Body of pancreas (tissue), 4 donors: Measurements from ENCODE around the gene PTPRM. TPM values are rescaled to one million over a fixed set of nuclear protein-coding genes. Genes with fewer than 3 reads are reported as not detected.
"Not testable (repeated sequence)": the region's sequence is repeated elsewhere in the genome, so short reads cannot be mapped to it uniquely, and the experiment has no call there.

Experiments used
- ATAC-seq: fragments of 150-250 bp; one replicate; pipeline ENCODE4 v1.9.1; 2016
- DNase-seq, 4 donors: peaks; one replicate each; pipeline ENCODE4 v3.0.0-alpha.2; 2019
- H3K27ac ChIP-seq, 4 donors: fragments of 200-600 bp; sonication (generic); 1 replicate in 3 of 4; 2 replicates in 1 of 4; pipeline versions ENCODE4 v1.5.1 to v1.6.1; 2016 to 2019; ENCODE audit warnings: mild to moderate bottlenecking in 1 of 4, mixed read lengths in 1 of 4, moderate library complexity in 1 of 4
- H3K27me3 ChIP-seq, 2 donors: fragments of 200-600 bp; sonication (generic); one replicate each; pipeline ENCODE4 v1.6.0; 2016; ENCODE audit warnings: mild to moderate bottlenecking in 1 of 2
- H3K36me3 ChIP-seq, 2 donors: fragments of 200-600 bp; sonication (generic); replicated peaks in 1 of 2; 2 replicates each; pipeline ENCODE4 v1.5.1; 2016; ENCODE audit warnings: low read depth in 2 of 2; ENCODE audit not compliant: insufficient read depth in 1 of 2
- H3K4me1 ChIP-seq: fragments of 200-600 bp; sonication (generic); one replicate; pipeline ENCODE4 v1.6.0; 2016
- H3K4me3 ChIP-seq, 2 donors: fragments of 200-600 bp; sonication (generic); 1 replicate in 1 of 2; 2 replicates in 1 of 2; pipeline ENCODE4 v1.5.1; 2016 to 2019
- H3K9me3 ChIP-seq, 3 donors: fragments of 200-600 bp; sonication (generic); 1 replicate in 2 of 3; 2 replicates in 1 of 3; pipeline ENCODE4 v1.5.1; 2016
- CTCF ChIP-seq, 7 experiments: fragments of 450-650 bp in 4 of 7; fragments of 200-600 bp in 3 of 7; sonication (generic) in 3 of 7; IDR thresholded peaks; one replicate each; pipeline ENCODE4 v1.5.1; 2016 to 2019; ENCODE audit warnings: antibody characterized with exemption in 7 of 7
- POLR2A ChIP-seq, 3 donors: fragments of 450-650 bp; IDR thresholded peaks; one replicate each; pipeline ENCODE4 v1.6.1; 2016; ENCODE audit warnings: antibody characterized with exemption in 3 of 3, mild to moderate bottlenecking in 2 of 3
- WGBS, 2 donors: methylation state at CpG; one replicate each; pipeline ENCODE4 v1.1.5; 2017; 5-methylcytosine and 5-hydroxymethylcytosine counted together
- intact Hi-C: fragments of 100-400 bp; cut with DNase I; formaldehyde crosslinking; loops from one replicate; pipeline ENCODE4 v1.15.1; 2023
- total RNA-seq, 2 donors: library from RNA; depleted of rRNA; stranded (reverse); fragments of >200 nt; gene quantifications; one replicate each; pipeline ENCODE4 v1.1.0, GENCODE V29; 2016

Gene PTPRM
- total RNA-seq, 2 donors from 2014 or later = 38.2 to 48.0 TPM

- H3K36me3 ChIP-seq = no peaks in the 10 kb centered on the region
- ATAC-seq (no peak), DNase-seq (no peak)
- H3K9me3 ChIP-seq = no peaks in the 10 kb centered on the region
- no peaks in the 10 kb centered on the region for H3K27me3 ChIP-seq
- H3K4me1 ChIP-seq = no peaks in the 10 kb centered on the region
- H3K4me3 ChIP-seq = no peak overlapping the region
- TF ChIP-seq POLR2A (IDR thresholded peaks at IDR 0.05) = no peak
- no peak for TF ChIP-seq CTCF (IDR thresholded peaks at IDR 0.05)
- WGBS, 2 donors = 64 to 77% methylated on average over 14 of the region's 14 CpGs
- intact Hi-C loops = no loop called here
- H3K27ac ChIP-seq = no peak overlapping the region
Observed at GRCh38 chr18:8435376-8435775, 868.3 kb downstream of the PTPRM start.

GRCh38 chr18:8439055-8439454 lies 871.9 kb downstream of the PTPRM start:
- Histone ChIP-seq H3K4me1 (no peaks in the 10 kb centered on the region), H3K9me3 (no peaks in the 10 kb centered on the region), H3K4me3 (no peak overlapping the region), H3K36me3 (no peaks in the 10 kb centered on the region), H3K27me3 (no peaks in the 10 kb centered on the region), H3K27ac (no peak overlapping the region)
- DNase-seq (no peak), ATAC-seq (no peak)
- 84 to 85% methylated on average over 5 of the region's 5 CpGs for WGBS, 2 donors
- intact Hi-C loops = no loop called here
- TF ChIP-seq POLR2A (IDR thresholded peaks at IDR 0.05) = no peak
- no peak for TF ChIP-seq CTCF (IDR thresholded peaks at IDR 0.05)

GRCh38 chr18:8443505-8443904 lies 876.4 kb downstream of the PTPRM start:
- no peaks in the 10 kb centered on the region for H3K9me3 ChIP-seq
- no peaks in the 10 kb centered on the region for H3K4me1 ChIP-seq
- TF ChIP-seq CTCF (IDR thresholded peaks at IDR 0.05) (no peak), POLR2A (IDR thresholded peaks at IDR 0.05) (no peak)
- ATAC-seq = no peak
- intact Hi-C loops = no loop called here
- H3K36me3 ChIP-seq = no peaks in the 10 kb centered on the region
- no peak overlapping the region for H3K4me3 ChIP-seq
- DNase-seq = no peak
- H3K27me3 ChIP-seq = no peaks in the 10 kb centered on the region
- WGBS, 2 donors = 87 to 100% methylated on average over 1 of the region's 1 CpG
- H3K27ac ChIP-seq = no peak overlapping the region

GRCh38 chr18:8446936-8447335 lies 879.8 kb downstream of the PTPRM start:
- H3K4me3 ChIP-seq, H3K27ac ChIP-seq, intact Hi-C loops, H3K36me3 ChIP-seq, H3K27me3 ChIP-seq, DNase-seq, H3K4me1 ChIP-seq, ATAC-seq, H3K9me3 ChIP-seq: not testable (repeated sequence)
- WGBS, 2 donors = 52 to 58% methylated on average over 5 of the region's 5 CpGs

GRCh38 chr18:8448130-8448529 lies 881.0 kb downstream of the PTPRM start:
- no peak overlapping the region for H3K4me3 ChIP-seq
- no peaks in the 10 kb centered on the region for H3K9me3 ChIP-seq
- TF ChIP-seq CTCF (IDR thresholded peaks at IDR 0.05) = no peak
- no peak for TF ChIP-seq POLR2A (IDR thresholded peaks at IDR 0.05)
- intact Hi-C loops = no loop called here
- no peak for DNase-seq
- WGBS, 2 donors = 63 to 70% methylated on average over 6 to 7 of the region's 7 CpGs
- H3K4me1 ChIP-seq = no peaks in the 10 kb centered on the region
- H3K36me3 ChIP-seq = no peaks in the 10 kb centered on the region
- H3K27me3 ChIP-seq = no peaks in the 10 kb centered on the region
- no peak overlapping the region for H3K27ac ChIP-seq
- ATAC-seq = no peak
